ENCODE data around the gene FTCD. TPM values are rescaled to one million over a fixed set of nuclear protein-coding genes. Genes with fewer than 3 reads are reported as not detected.

FTCD gene
- total and polyA plus RNA-seq, 8 donors = 0.25 to 6.7 (median 1.3) TPM; not detected in 3

GRCh38 chr21:46091118-46091517 is 64.3 kb downstream of the FTCD start:
- Histone ChIP-seq H3K27me3 (no peaks in the 10 kb centered on the region), H3K4me3 (no peak overlapping the region), H3K9me3 (peaks cover 0 to 13% (median 6%) of the 10 kb centered on the region in 4 donors), H3K36me3 (no peaks in the 10 kb centered on the region), H3K4me1 (peaks cover 7 to 18% (median 16%) of the 10 kb centered on the region in 4 donors), H3K27ac (peak overlapping the region in 4 of 5 donors; percentile 87 to 96 (median 88))
- intact Hi-C loops (cut with DNase I; ENCODE audit: low total_unique reads) = no loop called here
- TF ChIP-seq POLR2AphosphoS5 (IDR thresholded peaks at IDR 0.05) (no peak), POLR2A (IDR thresholded peaks at IDR 0.05) (no peak), CTCF (IDR thresholded peaks at IDR 0.05) (no peak), EP300 (IDR thresholded peaks at IDR 0.05) (no peak)
- no peak for DNase-seq
- 75 to 86% (median 75%) methylated on average over 3 to 4 of the region's 4 CpGs for WGBS, 5 donors

- no peak for DNase-seq
- intact Hi-C loops (cut with DNase I; ENCODE audit: low total_unique reads) = no loop called here
- Histone ChIP-seq H3K9me3 (peaks cover 0 to 13% (median 6%) of the 10 kb centered on the region in 4 donors), H3K27me3 (peaks cover 0 to 7% (median under 1%) of the 10 kb centered on the region in 3 donors), H3K27ac (no peak overlapping the region), H3K36me3 (no peaks in the 10 kb centered on the region), H3K4me3 (no peak overlapping the region), H3K4me1 (peaks cover 7 to 18% (median 16%) of the 10 kb centered on the region in 4 donors)
- WGBS, 5 donors = 54 to 76% (median 66%) methylated on average over 5 of the region's 5 CpGs
- TF ChIP-seq POLR2AphosphoS5 (IDR thresholded peaks at IDR 0.05) = no peak
- no peak for TF ChIP-seq CTCF (IDR thresholded peaks at IDR 0.05)
- no peak for TF ChIP-seq POLR2A (IDR thresholded peaks at IDR 0.05)
- no peak for TF ChIP-seq EP300 (IDR thresholded peaks at IDR 0.05)
These were observed 66.1 kb downstream of the FTCD start for GRCh38 chr21:46089285-46089684.

- WGBS, 5 donors = 82 to 93% (median 90%) methylated on average over 2 of the region's 2 CpGs
- Histone ChIP-seq H3K4me3 (no peak overlapping the region), H3K36me3 (no peaks in the 10 kb centered on the region), H3K9me3 (peaks cover 0 to 13% (median 6%) of the 10 kb centered on the region in 4 donors), H3K27ac (no peak overlapping the region), H3K27me3 (peaks cover 0 to 18% (median 7%) of the 10 kb centered on the region in 3 donors), H3K4me1 (peaks cover under 1 to 12% (median 7%) of the 10 kb centered on the region in 4 donors)
- no peak for DNase-seq
- TF ChIP-seq POLR2A (IDR thresholded peaks at IDR 0.05) (no peak), CTCF (IDR thresholded peaks at IDR 0.05) (no peak), POLR2AphosphoS5 (IDR thresholded peaks at IDR 0.05) (no peak), EP300 (IDR thresholded peaks at IDR 0.05) (no peak)
- intact Hi-C loops (cut with DNase I; ENCODE audit: low total_unique reads) = no loop called here
These were observed 67.2 kb downstream of the FTCD start for GRCh38 chr21:46088189-46088588.

GRCh38 chr21:46087641-46088040 is 67.7 kb downstream of the FTCD start:
- TF ChIP-seq CTCF (IDR thresholded peaks at IDR 0.05) (no peak), POLR2AphosphoS5 (IDR thresholded peaks at IDR 0.05) (no peak), EP300 (IDR thresholded peaks at IDR 0.05) (no peak), POLR2A (IDR thresholded peaks at IDR 0.05) (no peak)
- Histone ChIP-seq H3K27ac (no peak overlapping the region), H3K9me3 (peaks cover 0 to 13% (median 6%) of the 10 kb centered on the region in 4 donors), H3K27me3 (peaks cover 0 to 24% (median 7%) of the 10 kb centered on the region in 3 donors), H3K4me3 (no peak overlapping the region), H3K36me3 (no peaks in the 10 kb centered on the region), H3K4me1 (peaks cover 0 to 7% (median 2%) of the 10 kb centered on the region in 4 donors)
- 79 to 88% (median 83%) methylated on average over 1 of the region's 1 CpG for WGBS, 5 donors
- DNase-seq = no peak
- intact Hi-C loops (cut with DNase I; ENCODE audit: low total_unique reads) = no loop called here

Other genes with a start within 250 kb of the FTCD start
- 100 to 1,000 TPM; 147 to 756 (median 342) TPM for gene COL6A1, start 173.8 kb downstream of the FTCD start, total RNA-seq
- 100 to 1,000 TPM in 1 of 3 donors, 10 to 100 TPM in 2; 63.2 to 174 (median 73.6) TPM for gene COL6A1, start 173.8 kb downstream of the FTCD start, polyA plus RNA-seq
- 1,000 to 10,000 TPM in 1 of 5 donors, 100 to 1,000 TPM in 4; 351 to 3,737 (median 491) TPM for gene COL6A2, start 57.5 kb downstream of the FTCD start, total RNA-seq
- 100 to 1,000 TPM in 2 of 3 donors, 10 to 100 TPM in 1; 79.3 to 246 (median 113) TPM for gene COL6A2, start 57.5 kb downstream of the FTCD start, polyA plus RNA-seq
- 10 to 100 TPM in 2 of 5 donors, 1 to 10 TPM in 1, under 1 TPM in 1, not detected in 1; 0.72 to 26.4 (median 8.0) TPM for gene SPATC1L, start 28.9 kb upstream of the FTCD start, total RNA-seq
- 10 to 100 TPM in 2 of 3 donors, 1 to 10 TPM in 1; 7.0 to 14.2 (median 13.7) TPM for gene SPATC1L, start 28.9 kb upstream of the FTCD start, polyA plus RNA-seq
- 100 to 1,000 TPM in 1 of 5 donors, 10 to 100 TPM in 4; 26.4 to 246 (median 46.7) TPM for gene LSS, start 73.2 kb upstream of the FTCD start, total RNA-seq
- 10 to 100 TPM; 15.3 to 22.2 (median 21.7) TPM for gene LSS, start 73.2 kb upstream of the FTCD start, polyA plus RNA-seq
- gene MCM3AP, start 130.0 kb upstream of the FTCD start, total RNA-seq = 100 to 1,000 TPM in 2 of 5 donors, 10 to 100 TPM in 3; 55.8 to 555 (median 97.1) TPM
- gene MCM3AP, start 130.0 kb upstream of the FTCD start, polyA plus RNA-seq = 10 to 100 TPM; 18.9 to 35.8 (median 24.6) TPM
- 10 to 100 TPM in 2 of 5 donors, 1 to 10 TPM in 3; 1.0 to 22.0 (median 5.3) TPM for gene YBEY, start 130.8 kb upstream of the FTCD start, total RNA-seq
- gene YBEY, start 130.8 kb upstream of the FTCD start, polyA plus RNA-seq = 10 to 100 TPM; 14.2 to 19.6 (median 16.4) TPM
- gene C21orf58, start 168.3 kb upstream of the FTCD start, total RNA-seq = 10 to 100 TPM in 1 of 5 donors, 1 to 10 TPM in 3, under 1 TPM in 1; 0.89 to 15.1 (median 7.8) TPM
- gene C21orf58, start 168.3 kb upstream of the FTCD start, polyA plus RNA-seq = 1 to 10 TPM; 1.7 to 2.8 (median 2.5) TPM
- gene PCNT, start 168.6 kb upstream of the FTCD start, total RNA-seq = 100 to 1,000 TPM in 1 of 5 donors, 10 to 100 TPM in 4; 24.2 to 133 (median 63.6) TPM
- 10 to 100 TPM in 1 of 3 donors, 1 to 10 TPM in 2; 4.7 to 10.9 (median 7.9) TPM for gene PCNT, start 168.6 kb upstream of the FTCD start, polyA plus RNA-seq